Thoracic aorta (tissue), 2 donors: ENCODE results near the gene PHF13. TPM values are rescaled to one million over a fixed set of nuclear protein-coding genes. Genes with fewer than 3 reads are reported as not detected.
"Not testable (repeated sequence)": the region's sequence is repeated elsewhere in the genome, so short reads cannot be mapped to it uniquely, and the experiment has no call there.

Experiments used
- ATAC-seq: fragments of 150-250 bp; one replicate; pipeline ENCODE4 v1.8.0; 2017; ENCODE audit warnings: low read depth; ENCODE audit not compliant: insufficient number of reproducible peaks, low FRiP score
- DNase-seq: peaks from one replicate; pipeline ENCODE4 v3.0.0-alpha.2; 2020; ENCODE audit warnings: low spot score
- H3K27ac ChIP-seq, 2 donors: fragments of 200-600 bp; sonication (generic); 1 replicate in 1 of 2; 2 replicates in 1 of 2; pipeline ENCODE4 v1.5.1; 2016; ENCODE audit warnings: mild to moderate bottlenecking in 2 of 2, moderate library complexity in 2 of 2
- H3K27me3 ChIP-seq: fragments of 200-600 bp; sonication (generic); replicated peaks from 2 replicates; pipeline ENCODE4 v1.6.0; 2016; ENCODE audit warnings: mild to moderate bottlenecking; ENCODE audit not compliant: insufficient read depth
- H3K36me3 ChIP-seq: fragments of 200-600 bp; sonication (generic); one replicate; pipeline ENCODE4 v1.5.1; 2016
- H3K4me1 ChIP-seq, 2 donors: fragments of 200-600 bp; sonication (generic); 1 replicate in 1 of 2; 2 replicates in 1 of 2; pipeline versions ENCODE4 v1.5.1 to v1.6.0; 2016; ENCODE audit warnings: low read depth in 2 of 2, mild to moderate bottlenecking in 1 of 2; ENCODE audit not compliant: control insufficient read depth in 1 of 2
- H3K4me3 ChIP-seq: fragments of 200-600 bp; sonication (generic); 2 replicates; pipeline ENCODE4 v1.5.1; 2016; ENCODE audit warnings: mild to moderate bottlenecking
- H3K9me3 ChIP-seq: fragments of 200-600 bp; sonication (generic); 2 replicates; pipeline ENCODE4 v1.5.1; 2016
- CTCF ChIP-seq: fragments of 200-600 bp; sonication (generic); IDR thresholded peaks from one replicate; pipeline ENCODE4 v1.5.1; 2019; ENCODE audit warnings: antibody characterized with exemption
- total RNA-seq, 2 donors: library from RNA; depleted of rRNA; stranded (reverse); fragments of >200 nt; gene quantifications; one replicate each; pipeline versions ENCODE4 v1.1.0 to v1.2.3, GENCODE V29; 2016

Gene PHF13
- total RNA-seq, 2 donors from 2014 or later: 14.6 to 17.7 TPM

GRCh38 chr1:6596351-6596750, 17.2 kb upstream of the PHF13 start:
- TF ChIP-seq CTCF: no peak
- no peak for DNase-seq
- H3K9me3 ChIP-seq: no peaks in the 10 kb centered on the region
- peak overlapping the region; percentile 31 to 51 for H3K27ac ChIP-seq
- peaks cover 57 to 73% of the 10 kb centered on the region in 2 donors for H3K4me1 ChIP-seq
- no peak for ATAC-seq
- peak overlapping the region; percentile 93 for H3K4me3 ChIP-seq
- H3K27me3 ChIP-seq: no peaks in the 10 kb centered on the region
- peaks cover 64% of the 10 kb centered on the region for H3K36me3 ChIP-seq

- H3K36me3 ChIP-seq: peaks cover 64% of the 10 kb centered on the region
- no peak for TF ChIP-seq CTCF
These were observed 16.4 kb upstream of the PHF13 start for GRCh38 chr1:6596886-6597776.

GRCh38 chr1:6597777-6598131, 15.8 kb upstream of the PHF13 start:
- peak overlapping the region; percentile 25 to 51 for H3K27ac ChIP-seq

More at GRCh38 chr1:6596886-6597776, 16.4 kb upstream of the PHF13 start:
- H3K4me3 ChIP-seq: peak overlapping the region; percentile 93
- ATAC-seq (no peak), DNase-seq (no peak)
- H3K27me3 ChIP-seq: no peaks in the 10 kb centered on the region
- H3K4me1 ChIP-seq: peaks cover 50 to 65% of the 10 kb centered on the region in 2 donors
- H3K27ac ChIP-seq: peak overlapping the region; percentile 25 to 51
- no peaks in the 10 kb centered on the region for H3K9me3 ChIP-seq

GRCh38 chr1:6599141-6599975, 14.2 kb upstream of the PHF13 start:
- ATAC-seq: no peak
- H3K4me3 ChIP-seq: peak overlapping the region; percentile 93
- H3K9me3 ChIP-seq: no peaks in the 10 kb centered on the region
- peak overlapping the region; percentile 34 to 51 for H3K27ac ChIP-seq
- H3K27me3 ChIP-seq: no peaks in the 10 kb centered on the region
- no peak for TF ChIP-seq CTCF
- no peak for DNase-seq
- peaks cover 44% of the 10 kb centered on the region for H3K36me3 ChIP-seq
- H3K4me1 ChIP-seq: peaks cover 36 to 49% of the 10 kb centered on the region in 2 donors

More at GRCh38 chr1:6597777-6598131, 15.8 kb upstream of the PHF13 start:
- H3K4me1 ChIP-seq: peaks cover 43 to 59% of the 10 kb centered on the region in 2 donors
- no peaks in the 10 kb centered on the region for H3K27me3 ChIP-seq
- peaks cover 60% of the 10 kb centered on the region for H3K36me3 ChIP-seq
- TF ChIP-seq CTCF: no peak
- H3K4me3 ChIP-seq: peak overlapping the region; percentile 93
- DNase-seq: no peak
- no peak for ATAC-seq
- H3K9me3 ChIP-seq: no peaks in the 10 kb centered on the region

- not testable (repeated sequence) for DNase-seq, ATAC-seq
These were observed 13.5 kb upstream of the PHF13 start for GRCh38 chr1:6599991-6600390.

More at GRCh38 chr1:6599991-6600390, 13.5 kb upstream of the PHF13 start:
- peak overlapping the region; percentile 93 for H3K4me3 ChIP-seq
- H3K9me3 ChIP-seq, H3K27me3 ChIP-seq: not testable (repeated sequence)
- H3K4me1 ChIP-seq: peaks cover 42 to 55% of the 10 kb centered on the region in 2 donors
- peaks cover 37% of the 10 kb centered on the region for H3K36me3 ChIP-seq
- peak overlapping the region; percentile 99 for H3K27ac ChIP-seq
